AG09319 (cell line): ENCODE results near the gene MBD5.

Experiments used
- DNase-seq: peaks from one replicate; pipeline ENCODE4 v3.0.0-alpha.2; 2010; ENCODE audit warnings: low read depth; ENCODE audit errors: extremely low read depth
- CTCF ChIP-seq: IDR thresholded peaks from 2 replicates; pipeline ENCODE4 v1.5.1; 2011; ENCODE audit warnings: low read depth, mild to moderate bottlenecking, inconsistent platforms, low read length, moderate library complexity

MBD5 gene

GRCh38 chr2:148509288-148509902 lies 488.5 kb downstream of the MBD5 start:
- peak; percentile 52 for DNase-seq
- no peak; the same call in none of the 2 replicates for TF ChIP-seq CTCF

- DNase-seq: no peak
- no peak for TF ChIP-seq CTCF
Measured at GRCh38 chr2:148511883-148512282, 491.0 kb downstream of the MBD5 start.

- no peak for DNase-seq
- TF ChIP-seq CTCF: no peak
Measured at GRCh38 chr2:148512501-148512900, 491.6 kb downstream of the MBD5 start.

GRCh38 chr2:148513427-148513826 lies 492.5 kb downstream of the MBD5 start:
- DNase-seq: no peak
- TF ChIP-seq CTCF: no peak

- TF ChIP-seq CTCF: no peak
- DNase-seq: no peak
Measured at GRCh38 chr2:148515120-148515519, 494.2 kb downstream of the MBD5 start.

GRCh38 chr2:148515976-148516375 lies 495.1 kb downstream of the MBD5 start:
- no peak for TF ChIP-seq CTCF
- no peak for DNase-seq

GRCh38 chr2:148517296-148517695 lies 496.4 kb downstream of the MBD5 start:
- DNase-seq: no peak
- no peak for TF ChIP-seq CTCF
